IMR-90 (cell line): ENCODE results near the gene KCTD19. TPM values are rescaled to one million over a fixed set of nuclear protein-coding genes. Genes with fewer than 3 reads are reported as not detected.

ENCODE experiments used
- ATAC-seq: fragments of 200-7000 bp; cut with Tn5 transposase; 2 replicates; pipeline ENCODE4 v1.9.1; 2020; ENCODE audit warnings: low read depth, mild to moderate bottlenecking, moderate library complexity
- BruUV-seq: library from RNA; stranded (reverse); fragments of 400-500 nt; replicated peaks from 2 replicates; lab custom pipeline; 2021; lab: Mats Ljungman, UMichigan
- CTCF ChIA-PET: fragments of 300-600 bp; formaldehyde crosslinking; extraction: SDS; loops from one replicate; lab custom pipeline; 2021; ENCODE audit warnings: antibody characterized with exemption; lab: Yijun Ruan, JAX
- POLR2A ChIA-PET: fragments of 300-600 bp; sonication (Branson Sonifier 250); formaldehyde crosslinking; loops from one replicate; lab custom pipeline; 2022; ENCODE audit warnings: antibody characterized with exemption; ENCODE audit not compliant: unreplicated experiment; lab: Charles Lee
- DNase-seq: peaks from one replicate; pipeline ENCODE4 v3.0.0; 2013
- H2AFZ ChIP-seq: replicated peaks from 2 replicates; pipeline ENCODE3; 2013; ENCODE audit warnings: low read length, mild to moderate bottlenecking; ENCODE audit not compliant: poor library complexity
- H2AK5ac ChIP-seq: 2 replicates; pipeline ENCODE4 v1.6.1; 2013; ENCODE audit warnings: low read depth, low read length, inconsistent platforms
- H2AK9ac ChIP-seq: replicated peaks from 2 replicates; pipeline ENCODE3; 2013; ENCODE audit warnings: mild to moderate bottlenecking, low read depth, low read length, moderate library complexity; ENCODE audit not compliant: poor library complexity
- H2BK120ac ChIP-seq: 2 replicates; pipeline ENCODE4 v1.6.1; 2013; ENCODE audit warnings: low read depth, low read length, inconsistent platforms
- H2BK15ac ChIP-seq: 3 replicates; pipeline ENCODE4 v1.6.1; 2013; ENCODE audit warnings: low read depth, low read length, inconsistent platforms
- H2BK20ac ChIP-seq: 2 replicates; pipeline ENCODE4 v1.6.1; 2013; ENCODE audit warnings: low read depth, mild to moderate bottlenecking, inconsistent platforms, low read length, moderate library complexity
- H2BK5ac ChIP-seq: 2 replicates; pipeline ENCODE4 v1.6.1; 2013; ENCODE audit warnings: mild to moderate bottlenecking, low read depth, low read length, inconsistent platforms; ENCODE audit not compliant: poor library complexity, severe bottlenecking
- H3K14ac ChIP-seq: replicated peaks from 2 replicates; pipeline ENCODE4 v1.6.1; 2013; ENCODE audit warnings: low read depth, low read length, inconsistent platforms
- H3K18ac ChIP-seq: 2 replicates; pipeline ENCODE4 v1.6.1; 2013; ENCODE audit warnings: low read depth, low read length, control low read depth
- H3K23ac ChIP-seq: 2 replicates; pipeline ENCODE4 v1.6.1; 2013; ENCODE audit warnings: low read depth, low read length, inconsistent platforms
- H3K27ac ChIP-seq: 2 replicates; pipeline ENCODE4 v1.5.1; 2013; ENCODE audit warnings: mild to moderate bottlenecking, control low read depth, low read length; ENCODE audit not compliant: insufficient read depth
- H3K27me3 ChIP-seq: 2 replicates; pipeline ENCODE4 v1.6.1; 2013; ENCODE audit warnings: low read length; ENCODE audit not compliant: control insufficient read depth, insufficient read depth
- H3K36me3 ChIP-seq: 2 replicates; pipeline ENCODE4 v1.6.1; 2013; ENCODE audit warnings: low read length, mixed read lengths; ENCODE audit not compliant: control insufficient read depth, insufficient read depth
- H3K4ac ChIP-seq: 2 replicates; pipeline ENCODE4 v1.6.1; 2013; ENCODE audit warnings: low read depth, low read length, inconsistent platforms
- H3K4me1 ChIP-seq: 2 replicates; pipeline ENCODE4 v1.6.1; 2013; ENCODE audit warnings: low read length, mixed read lengths; ENCODE audit not compliant: control insufficient read depth, insufficient read depth
- H3K4me2 ChIP-seq: 2 replicates; pipeline ENCODE4 v1.6.1; 2013; ENCODE audit warnings: low read depth, mild to moderate bottlenecking, control low read depth, low read length, moderate library complexity
- H3K4me3 ChIP-seq: 2 replicates; pipeline ENCODE4 v1.5.1; 2013; ENCODE audit warnings: low read depth, mild to moderate bottlenecking, control low read depth, low read length, moderate library complexity; ENCODE audit not compliant: insufficient read depth
- H3K56ac ChIP-seq: 2 replicates; pipeline ENCODE4 v1.6.1; 2013; ENCODE audit warnings: low read length, inconsistent platforms; ENCODE audit not compliant: insufficient read depth; ENCODE audit errors: extremely low read depth
- H3K79me1 ChIP-seq, 2 experiments: 2 replicates each; pipeline ENCODE4 v1.6.1; 2013; ENCODE audit warnings: low read length in 2 of 2, inconsistent platforms in 1 of 2, low read depth in 1 of 2
- H3K9ac ChIP-seq: 2 replicates; pipeline ENCODE4 v1.6.1; 2013; ENCODE audit warnings: low read depth, low read length, control low read depth
- H3K9me1 ChIP-seq: 2 replicates; pipeline ENCODE4 v1.6.1; 2013; ENCODE audit warnings: low read length, inconsistent platforms; ENCODE audit not compliant: insufficient read depth
- H3K9me3 ChIP-seq: 2 replicates; pipeline ENCODE4 v1.6.1; 2013; ENCODE audit warnings: low read length; ENCODE audit not compliant: control insufficient read depth, insufficient read depth
- H4K20me1 ChIP-seq: 2 replicates; pipeline ENCODE4 v1.6.1; 2013; ENCODE audit warnings: low read length, inconsistent platforms; ENCODE audit not compliant: insufficient read depth
- H4K5ac ChIP-seq: 2 replicates; pipeline ENCODE4 v1.6.1; 2013; ENCODE audit warnings: mild to moderate bottlenecking, low read depth, low read length, control low read depth
- H4K8ac ChIP-seq, 2 experiments: 2 replicates each; pipeline ENCODE4 v1.6.1; 2013; ENCODE audit warnings: low read depth in 2 of 2, low read length in 2 of 2, control low read depth in 1 of 2, inconsistent platforms in 1 of 2
- H4K91ac ChIP-seq: 2 replicates; pipeline ENCODE4 v1.6.1; 2013; ENCODE audit warnings: low read depth, low read length, inconsistent platforms; ENCODE audit not compliant: insufficient read depth
- BHLHE40 ChIP-seq: fragments of 150-350 bp; IDR thresholded peaks from 2 replicates; pipeline ENCODE4 v1.6.1; 2016; ENCODE audit warnings: mild to moderate bottlenecking, low read depth, low read length
- CEBPB ChIP-seq: IDR thresholded peaks from 2 replicates; pipeline ENCODE4 v1.6.1; 2012; ENCODE audit warnings: low read depth, low read length, improper control_type of control experiment
- CHD1 ChIP-seq: IDR thresholded peaks from 2 replicates; pipeline ENCODE4 v1.6.1; 2012; ENCODE audit warnings: low read depth, low read length, improper control_type of control experiment
- CTCF ChIP-seq: conservative IDR thresholded peaks from 2 replicates; pipeline ENCODE4 v1.5.1; 2012; ENCODE audit warnings: mild to moderate bottlenecking, low read depth, low read length, improper control_type of control experiment
- FOS ChIP-seq: fragments of 150-350 bp; IDR thresholded peaks from 2 replicates; pipeline ENCODE4 v1.6.1; 2016; ENCODE audit warnings: low read depth, low read length
- MAFK ChIP-seq: IDR thresholded peaks from 2 replicates; pipeline ENCODE4 v1.6.1; 2012; ENCODE audit warnings: low read depth, low read length, improper control_type of control experiment
- MAZ ChIP-seq: IDR thresholded peaks from 2 replicates; pipeline ENCODE4 v1.6.1; 2012; ENCODE audit warnings: low read depth, mild to moderate bottlenecking, low read length, improper control_type of control experiment, moderate library complexity, borderline replicate concordance
- MXI1 ChIP-seq: IDR thresholded peaks from 2 replicates; pipeline ENCODE4 v1.6.1; 2012; ENCODE audit warnings: low read depth, mild to moderate bottlenecking, low read length, moderate library complexity, borderline replicate concordance
- NFE2L2 ChIP-seq: fragments of 150-350 bp; IDR thresholded peaks from 2 replicates; pipeline ENCODE4 v1.6.1; 2016; ENCODE audit warnings: low read depth, mild to moderate bottlenecking, low read length
- POLR2A ChIP-seq: IDR thresholded peaks from 2 replicates; pipeline ENCODE4 v1.6.1; 2012; ENCODE audit warnings: mild to moderate bottlenecking, low read depth, low read length
- RAD21 ChIP-seq: IDR thresholded peaks from 2 replicates; pipeline ENCODE4 v1.6.1; 2012; ENCODE audit warnings: low read length, improper control_type of control experiment
- RFX5 ChIP-seq: IDR thresholded peaks from 2 replicates; pipeline ENCODE4 v1.8.0; 2012; ENCODE audit warnings: low read depth, mild to moderate bottlenecking, low read length, moderate library complexity
- SMC3 ChIP-seq: fragments of 150-350 bp; IDR thresholded peaks from 2 replicates; pipeline ENCODE4 v1.6.1; 2016; ENCODE audit warnings: low read depth, mild to moderate bottlenecking, antibody characterized with exemption, low read length, moderate library complexity
- WGBS, 2 experiments: methylation state at CpG; one replicate each; pipeline versions ENCODE4 v1.1.5 to v1.1.7; 2013; ENCODE audit warnings: missing lambda C conversion rate in 2 of 2; ENCODE audit not compliant: insufficient read length in 1 of 2; ENCODE audit errors: extremely low coverage in 2 of 2; 5-methylcytosine and 5-hydroxymethylcytosine counted together
- dilution Hi-C: fragments of 300-500 bp; cut with HindIII; formaldehyde crosslinking; loops from one replicate; pipeline ENCODE4 v1.14.3; 2018; ENCODE audit warnings: low sequenced_read_pairs; ENCODE audit not compliant: unreplicated experiment
- in situ Hi-C: fragments of 300-500 bp; cut with MboI; formaldehyde crosslinking; loops from 3 replicates; pipeline ENCODE4 v1.14.3; 2019; ENCODE audit warnings: low sequenced_read_pairs, inconsistent platforms, mixed read lengths
- intact Hi-C: fragments of 100-400 bp; cut with micrococcal nuclease; formaldehyde crosslinking; loops from 2 replicates; pipeline ENCODE4 v1.10.0; 2022
- polyA plus RNA-seq, 3 experiments: library from polyadenylated mRNA; depleted of rRNA; stranded (reverse); fragments of >200 nt; gene quantifications; 2 replicates each; pipeline ENCODE4 v1.2.3, GENCODE V29; 2012; ENCODE audit warnings: low replicate concordance in 1 of 3
- total RNA-seq: library from RNA; depleted of rRNA; stranded (reverse); fragments of >200 nt; gene quantifications from 2 replicates; pipeline ENCODE4 v1.2.3, GENCODE V29; 2012
- TF ChIP-seq, protein P1 (sequence below): fragments of 150-350 bp; IDR thresholded peaks from 2 replicates; pipeline ENCODE4 v1.6.1; 2017; ENCODE audit warnings: mild to moderate bottlenecking, antibody characterized with exemption, low read length, low read depth

KCTD19 gene
- total and polyA plus RNA-seq, 2 of the 4 experiments (the other 2 are of a cell fraction) = under 0.01 to 0.07 TPM

- TF ChIP-seq, protein P1, sequence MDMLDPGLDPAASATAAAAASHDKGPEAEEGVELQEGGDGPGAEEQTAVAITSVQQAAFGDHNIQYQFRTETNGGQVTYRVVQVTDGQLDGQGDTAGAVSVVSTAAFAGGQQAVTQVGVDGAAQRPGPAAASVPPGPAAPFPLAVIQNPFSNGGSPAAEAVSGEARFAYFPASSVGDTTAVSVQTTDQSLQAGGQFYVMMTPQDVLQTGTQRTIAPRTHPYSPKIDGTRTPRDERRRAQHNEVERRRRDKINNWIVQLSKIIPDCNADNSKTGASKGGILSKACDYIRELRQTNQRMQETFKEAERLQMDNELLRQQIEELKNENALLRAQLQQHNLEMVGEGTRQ = no peak
Measured at GRCh38 chr16:67301080-67301782, 25.3 kb downstream of the KCTD19 start (continued).

GRCh38 chr16:67299269-67299668 lies 27.3 kb downstream of the KCTD19 start:
- Histone ChIP-seq H2AFZ (peak overlapping the region; percentile 35), H3K36me3 (no peaks in the 10 kb centered on the region), H3K56ac (no peak overlapping the region), H3K9me3 (no peaks in the 10 kb centered on the region), H3K18ac (no peak overlapping the region), H2BK120ac (no peak overlapping the region), H2AK5ac (peak overlapping the region; percentile 35; the same call in 1 of the 2 replicates), H3K27ac (no peak overlapping the region), H3K9me1 (peaks cover 16% of the 10 kb centered on the region), H4K20me1 (no peaks in the 10 kb centered on the region; the same call in 1 of the 2 replicates), H3K27me3 (no peaks in the 10 kb centered on the region), H3K9ac (no peak overlapping the region), H2BK20ac (no peak overlapping the region), H3K79me1 (no peaks in the 10 kb centered on the region), H3K4me1 (peaks cover 30% of the 10 kb centered on the region), H4K5ac (no peak overlapping the region), H3K23ac (no peak overlapping the region), H2BK15ac (no peak overlapping the region), H4K91ac (no peak overlapping the region; the same call in 1 of the 2 replicates), H3K4me2 (no peak overlapping the region), H3K4me3 (no peak overlapping the region), H4K8ac (no peak overlapping the region), H3K4ac (no peak overlapping the region), H3K14ac (no peak overlapping the region), H2AK9ac (no peak overlapping the region), H2BK5ac (no peak overlapping the region)
- CTCF ChIA-PET = no interaction called here
- no CpG with 5 or more reads among the region's 15 CpGs for WGBS, 2 experiments
- ATAC-seq = no peak
- in situ Hi-C loops = no loop called here
- TF ChIP-seq CTCF (no peak), RAD21 (no peak), FOS (no peak), MAFK (no peak), MAZ (no peak), MXI1 (no peak), POLR2A (no peak), CEBPB (no peak), RFX5 (no peak), NFE2L2 (no peak), BHLHE40 (no peak), SMC3 (no peak), CHD1 (no peak)
- TF ChIP-seq, protein P1 = no peak
- no peak for DNase-seq
- no TSS peak for BruUV-seq
- dilution Hi-C loops = no loop called here
- intact Hi-C loops = no loop called here
- POLR2A ChIA-PET = no interaction called here
